Panc1 (cell line): ENCODE measurements around the gene ZNF91. TPM values are rescaled to one million over a fixed set of nuclear protein-coding genes. Genes with fewer than 3 reads are reported as not detected.

Experiments
- ATAC-seq: fragments of 200-7000 bp; cut with Tn5 transposase; 2 replicates; pipeline ENCODE4 v1.9.1; 2020; ENCODE audit warnings: mild to moderate bottlenecking, moderate library complexity
- Bru-seq: library from RNA; stranded (reverse); fragments of 400-500 nt; gene quantifications from one replicate; lab custom pipeline; 2021; lab: Mats Ljungman, UMichigan
- BruChase-seq, 2 experiments: library from RNA; stranded (reverse); fragments of 400-500 nt; gene quantifications; one replicate each; lab custom pipeline; 2021; lab: Mats Ljungman, UMichigan
- BruUV-seq: library from RNA; stranded (reverse); fragments of 400-500 nt; replicated peaks from 2 replicates; lab custom pipeline; 2021; lab: Mats Ljungman, UMichigan
- CTCF ChIA-PET: fragments of 300-600 bp; sonication (Branson Sonifier 250); formaldehyde crosslinking; loops from one replicate; lab custom pipeline; 2022; ENCODE audit warnings: antibody characterized with exemption; lab: Charles Lee
- POLR2A ChIA-PET: fragments of 300-600 bp; sonication (Branson Sonifier 250); formaldehyde crosslinking; loops from one replicate; lab custom pipeline; 2022; ENCODE audit warnings: antibody characterized with exemption; lab: Charles Lee
- DNase-seq: peaks from one replicate; pipeline ENCODE4 v3.0.0-alpha.2; 2010; ENCODE audit warnings: low read depth, low spot score
- H3K27ac ChIP-seq: 2 replicates; pipeline ENCODE4 v1.5.1; 2011; ENCODE audit warnings: mild to moderate bottlenecking, low read length, inconsistent platforms
- H3K27me3 ChIP-seq: fragments of 200-500 bp; sonication (Bioruptor generic); 2 replicates; pipeline ENCODE4 v1.6.0; 2014; ENCODE audit warnings: low read length, inconsistent platforms; ENCODE audit not compliant: control insufficient read depth, insufficient read depth
- H3K36me3 ChIP-seq: fragments of 200-500 bp; sonication (Bioruptor generic); 2 replicates; pipeline ENCODE4 v1.5.1; 2014; ENCODE audit warnings: inconsistent platforms, mild to moderate bottlenecking, low read length, moderate library complexity; ENCODE audit not compliant: control insufficient read depth, insufficient read depth
- H3K4me1 ChIP-seq: 2 replicates; pipeline ENCODE4 v1.5.1; 2011; ENCODE audit warnings: inconsistent platforms, mild to moderate bottlenecking, low read length, moderate library complexity; ENCODE audit not compliant: control insufficient read depth, insufficient read depth
- H3K4me3 ChIP-seq, 2 experiments: 2 replicates each; pipeline ENCODE4 v1.5.1; 2011 to 2012; ENCODE audit warnings: low read depth in 2 of 2, low read length in 2 of 2, mild to moderate bottlenecking in 2 of 2, inconsistent platforms in 1 of 2, moderate library complexity in 1 of 2
- H3K9me3 ChIP-seq: fragments of 200-500 bp; sonication (Bioruptor generic); 2 replicates; pipeline ENCODE4 v1.5.1; 2014; ENCODE audit warnings: low read depth, mild to moderate bottlenecking, inconsistent platforms, low read length, moderate library complexity; ENCODE audit not compliant: control insufficient read depth, insufficient read depth
- POLR2AphosphoS5 ChIP-seq: IDR thresholded peaks from 2 replicates; pipeline ENCODE4 v1.6.1; 2012; ENCODE audit warnings: mild to moderate bottlenecking, low read depth, low read length, moderate library complexity
- SIN3A ChIP-seq: IDR thresholded peaks from 2 replicates; pipeline ENCODE4 v1.6.1; 2012; ENCODE audit warnings: low read depth, mild to moderate bottlenecking, low read length, moderate library complexity, borderline replicate concordance; ENCODE audit not compliant: insufficient read depth
- TCF7L2 ChIP-seq: IDR thresholded peaks from 2 replicates; pipeline ENCODE4 v1.6.1; 2011; ENCODE audit warnings: mild to moderate bottlenecking, low read depth, low read length, inconsistent platforms
- in situ Hi-C: cut with HindIII; loops from 2 replicates; pipeline ENCODE4 v1.10.0; 2016; ENCODE audit warnings: low sequenced_read_pairs, low pct_unique_long_range_greater_than_20kb
- intact Hi-C: fragments of 100-400 bp; cut with micrococcal nuclease; formaldehyde crosslinking; loops from one replicate; pipeline ENCODE4 v1.10.0; 2022; ENCODE audit not compliant: unreplicated experiment
- long read RNA-seq: library from polyadenylated mRNA; unstranded; transcript quantifications from one replicate; pipeline ENCODE4 v2.0.0, GENCODE V29; 2021; ENCODE audit not compliant: unreplicated experiment
- polyA plus RNA-seq: library from polyadenylated mRNA; unstranded; fragments of >200 nt; gene quantifications from one replicate; pipeline ENCODE4 v1.2.1, GENCODE V29; 2012; ENCODE audit warnings: missing spikeins; ENCODE audit not compliant: insufficient read length
- total RNA-seq: library from RNA; stranded (reverse); gene quantifications from one replicate; pipeline ENCODE4 v1.2.1, GENCODE V29; 2021; ENCODE audit not compliant: unreplicated experiment
- TF ChIP-seq, protein P1 (sequence below): fragments of 450-650 bp; IDR thresholded peaks from 2 replicates; pipeline ENCODE4 v1.5.1; 2017; ENCODE audit warnings: mild to moderate bottlenecking
- TF ChIP-seq, protein P2 (sequence below), 2 experiments: IDR thresholded peaks; 2 replicates each; pipeline ENCODE4 v1.6.1; 2011 to 2012; ENCODE audit warnings: low read depth in 2 of 2, control low read depth in 1 of 2, low read length in 1 of 2, mild to moderate bottlenecking in 1 of 2, moderate library complexity in 1 of 2; ENCODE audit not compliant: insufficient read depth in 1 of 2

The ZNF91 gene
- total RNA-seq, result 20.6 TPM
- 7.1 TPM for polyA plus RNA-seq
- percentile 91 among the genes with signal in this experiment for Bru-seq, nascent RNA
- percentile 94 among the genes with signal in this experiment for BruChase-seq, experiment 1, labeled RNA remaining after a 2-hour chase
- percentile 85 among the genes with signal in this experiment for BruChase-seq, experiment 2, labeled RNA remaining after a 6-hour chase
- long read RNA-seq, full-length matches to known transcripts, result 5 of 10 reads
- long read RNA-seq, partial matches to known transcripts, result 0 of 10 reads
- long read RNA-seq, other reads (novel, unspliced or antisense), result 5 of 10 reads

- ATAC-seq (peak; percentile 99), DNase-seq (peak; percentile 72)
- Histone ChIP-seq H3K27me3 (no peaks in the 10 kb centered on the region), H3K36me3 (no peaks in the 10 kb centered on the region), H3K4me1 (no peaks in the 10 kb centered on the region; the same call in 1 of the 2 replicates), H3K4me3 (peak within 1 kb of the TSS; percentile 87 to 90), H3K9me3 (no peaks in the 10 kb centered on the region), H3K27ac (peak within 1 kb of the TSS; percentile 89)
- POLR2A ChIA-PET, result interaction anchor here (0.6 kb wide), 1 partner anchor 8 kb away, joined by 4 read pairs; no protein-coding TSS in a partner anchor
- intact Hi-C loops (no loop called here), in situ Hi-C loops (no loop called here)
- CTCF ChIA-PET, result no interaction called here
- TF ChIP-seq POLR2AphosphoS5, result peak; percentile 93
- TF ChIP-seq, protein P1, sequence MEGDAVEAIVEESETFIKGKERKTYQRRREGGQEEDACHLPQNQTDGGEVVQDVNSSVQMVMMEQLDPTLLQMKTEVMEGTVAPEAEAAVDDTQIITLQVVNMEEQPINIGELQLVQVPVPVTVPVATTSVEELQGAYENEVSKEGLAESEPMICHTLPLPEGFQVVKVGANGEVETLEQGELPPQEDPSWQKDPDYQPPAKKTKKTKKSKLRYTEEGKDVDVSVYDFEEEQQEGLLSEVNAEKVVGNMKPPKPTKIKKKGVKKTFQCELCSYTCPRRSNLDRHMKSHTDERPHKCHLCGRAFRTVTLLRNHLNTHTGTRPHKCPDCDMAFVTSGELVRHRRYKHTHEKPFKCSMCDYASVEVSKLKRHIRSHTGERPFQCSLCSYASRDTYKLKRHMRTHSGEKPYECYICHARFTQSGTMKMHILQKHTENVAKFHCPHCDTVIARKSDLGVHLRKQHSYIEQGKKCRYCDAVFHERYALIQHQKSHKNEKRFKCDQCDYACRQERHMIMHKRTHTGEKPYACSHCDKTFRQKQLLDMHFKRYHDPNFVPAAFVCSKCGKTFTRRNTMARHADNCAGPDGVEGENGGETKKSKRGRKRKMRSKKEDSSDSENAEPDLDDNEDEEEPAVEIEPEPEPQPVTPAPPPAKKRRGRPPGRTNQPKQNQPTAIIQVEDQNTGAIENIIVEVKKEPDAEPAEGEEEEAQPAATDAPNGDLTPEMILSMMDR, result no peak
- TF ChIP-seq, protein P2, sequence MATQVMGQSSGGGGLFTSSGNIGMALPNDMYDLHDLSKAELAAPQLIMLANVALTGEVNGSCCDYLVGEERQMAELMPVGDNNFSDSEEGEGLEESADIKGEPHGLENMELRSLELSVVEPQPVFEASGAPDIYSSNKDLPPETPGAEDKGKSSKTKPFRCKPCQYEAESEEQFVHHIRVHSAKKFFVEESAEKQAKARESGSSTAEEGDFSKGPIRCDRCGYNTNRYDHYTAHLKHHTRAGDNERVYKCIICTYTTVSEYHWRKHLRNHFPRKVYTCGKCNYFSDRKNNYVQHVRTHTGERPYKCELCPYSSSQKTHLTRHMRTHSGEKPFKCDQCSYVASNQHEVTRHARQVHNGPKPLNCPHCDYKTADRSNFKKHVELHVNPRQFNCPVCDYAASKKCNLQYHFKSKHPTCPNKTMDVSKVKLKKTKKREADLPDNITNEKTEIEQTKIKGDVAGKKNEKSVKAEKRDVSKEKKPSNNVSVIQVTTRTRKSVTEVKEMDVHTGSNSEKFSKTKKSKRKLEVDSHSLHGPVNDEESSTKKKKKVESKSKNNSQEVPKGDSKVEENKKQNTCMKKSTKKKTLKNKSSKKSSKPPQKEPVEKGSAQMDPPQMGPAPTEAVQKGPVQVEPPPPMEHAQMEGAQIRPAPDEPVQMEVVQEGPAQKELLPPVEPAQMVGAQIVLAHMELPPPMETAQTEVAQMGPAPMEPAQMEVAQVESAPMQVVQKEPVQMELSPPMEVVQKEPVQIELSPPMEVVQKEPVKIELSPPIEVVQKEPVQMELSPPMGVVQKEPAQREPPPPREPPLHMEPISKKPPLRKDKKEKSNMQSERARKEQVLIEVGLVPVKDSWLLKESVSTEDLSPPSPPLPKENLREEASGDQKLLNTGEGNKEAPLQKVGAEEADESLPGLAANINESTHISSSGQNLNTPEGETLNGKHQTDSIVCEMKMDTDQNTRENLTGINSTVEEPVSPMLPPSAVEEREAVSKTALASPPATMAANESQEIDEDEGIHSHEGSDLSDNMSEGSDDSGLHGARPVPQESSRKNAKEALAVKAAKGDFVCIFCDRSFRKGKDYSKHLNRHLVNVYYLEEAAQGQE (IDR thresholded peaks at IDR 0.05; ENCODE audit: insufficient read depth in 1 of 2, low read depth in 2 of 2, low read length in 1 of 2), result no peak
- TF ChIP-seq SIN3A, result 0 out of 2 replicates have a peak, but pooled peaks have one; percentile 53
- TF ChIP-seq TCF7L2, result no peak
- no TSS peak for BruUV-seq
These were observed at the start of gene ZNF91 for GRCh38 chr19:23395041-23395721. ZNF91 (minus strand) TSS chr19:23395471; CDS start chr19:23395354, 117 bp downstream.

GRCh38 chr19:23440791-23441190 lies 45.5 kb upstream of the ZNF91 start:
- intact Hi-C loops (no loop called here), in situ Hi-C loops (no loop called here)
- no TSS peak for BruUV-seq
- CTCF ChIA-PET, result interaction anchor here (0.7 kb wide), 2 partner anchors 161 to 377 kb away, joined by 3 read pairs; no protein-coding TSS in a partner anchor
- Histone ChIP-seq H3K36me3 (no peaks in the 10 kb centered on the region), H3K27ac (no peak overlapping the region), H3K27me3 (no peaks in the 10 kb centered on the region), H3K4me3 (no peak overlapping the region), H3K9me3 (no peaks in the 10 kb centered on the region), H3K4me1 (no peaks in the 10 kb centered on the region)
- ATAC-seq (no peak), DNase-seq (no peak)
- TF ChIP-seq TCF7L2 (no peak), SIN3A (no peak), POLR2AphosphoS5 (no peak)
- TF ChIP-seq, protein P1, result peak; percentile 56
- POLR2A ChIA-PET, result no interaction called here
